ENCODE results near the gene COPG2. TPM values are rescaled to one million over a fixed set of nuclear protein-coding genes. Genes with fewer than 3 reads are reported as not detected.
A peak's percentile ranks its signal among the peaks of the same experiment; 100 is the strongest.

COPG2 gene
- total and polyA plus RNA-seq, 2 of the 4 experiments (the other 2 are of a cell fraction), result 18.1 to 50.0 TPM

- dilution Hi-C loops (cut with HindIII; ENCODE audit: low sequenced_read_pairs, unreplicated experiment) (no loop called here), intact Hi-C loops (cut with micrococcal nuclease) (loop anchor here (5.0 to 10.0 kb wide), 2 partner anchors 62 to 140 kb away; no protein-coding TSS in a partner anchor), in situ Hi-C loops (cut with MboI; ENCODE audit: low sequenced_read_pairs) (no loop called here)
- H3K4me2 ChIP-seq (ENCODE audit: low read depth, low read length), result peak overlapping the region; percentile 32
- H2AK5ac ChIP-seq (ENCODE audit: low read depth, low read length), result no peak overlapping the region
- H4K5ac ChIP-seq (ENCODE audit: low read depth, low read length), result no peak overlapping the region
- H4K91ac ChIP-seq (ENCODE audit: insufficient read depth, low read depth, low read length), result no peak overlapping the region
- no peak overlapping the region for H4K8ac ChIP-seq (ENCODE audit: low read depth in 2 of 2, low read length in 2 of 2)
- no peak overlapping the region for H2BK5ac ChIP-seq (ENCODE audit: low read depth, low read length, poor library complexity, severe bottlenecking)
- no peak for DNase-seq
- 0 out of 2 replicates have a peak overlapping the region, but pooled peaks have one; percentile 25 for H3K18ac ChIP-seq (ENCODE audit: low read depth, low read length)
- no peaks in the 10 kb centered on the region for H4K20me1 ChIP-seq (ENCODE audit: insufficient read depth, low read length)
- peaks cover 8% of the 10 kb centered on the region for H3K36me3 ChIP-seq (ENCODE audit: control insufficient read depth, insufficient read depth, low read length)
- no peak overlapping the region for H3K56ac ChIP-seq (ENCODE audit: extremely low read depth, insufficient read depth, low read length)
- H3K14ac ChIP-seq (replicated peaks; ENCODE audit: low read depth, low read length), result no peak overlapping the region
- no peak for ATAC-seq (ENCODE audit: low read depth)
- no peak overlapping the region for H2AFZ ChIP-seq (replicated peaks; ENCODE audit: low read length, poor library complexity)
- no peak overlapping the region for H3K23ac ChIP-seq (ENCODE audit: low read depth, low read length)
- ChIA-PET CTCF (no interaction called here), POLR2A (ENCODE audit: unreplicated experiment) (interaction anchor here (1.0 kb wide), 1 partner anchor 129 kb away, joined by 3 read pairs; no protein-coding TSS in a partner anchor)
- H3K4me3 ChIP-seq (ENCODE audit: insufficient read depth, low read depth, low read length), result peak overlapping the region; percentile 71
- no TSS peak for BruUV-seq (replicated peaks)
- no peak overlapping the region for H2BK20ac ChIP-seq (ENCODE audit: low read depth, low read length)
- H3K27me3 ChIP-seq (ENCODE audit: control insufficient read depth, insufficient read depth, low read length), result no peaks in the 10 kb centered on the region
- H3K9me3 ChIP-seq (ENCODE audit: control insufficient read depth, insufficient read depth, low read length), result no peaks in the 10 kb centered on the region
- H2AK9ac ChIP-seq (replicated peaks; ENCODE audit: low read depth, low read length, poor library complexity), result no peak overlapping the region
- no peak overlapping the region for H3K9ac ChIP-seq (ENCODE audit: low read depth, low read length)
- H3K79me1 ChIP-seq (ENCODE audit: low read depth in 1 of 2, low read length in 2 of 2), result peaks cover 0 to 3% of the 10 kb centered on the region in 2 experiments; a peak in 1 of 4 replicates
- no peak for TF ChIP-seq CEBPB (IDR thresholded peaks at IDR 0.05; ENCODE audit: low read depth, low read length)
- no peak for TF ChIP-seq POLR2A (IDR thresholded peaks at IDR 0.05; ENCODE audit: low read depth, low read length)
- TF ChIP-seq MXI1 (IDR thresholded peaks at IDR 0.05; ENCODE audit: borderline replicate concordance, low read depth, low read length), result no peak
- no peak for TF ChIP-seq NFE2L2 (IDR thresholded peaks at IDR 0.05; ENCODE audit: low read depth, low read length)
- TF ChIP-seq RFX5 (IDR thresholded peaks at IDR 0.05; ENCODE audit: low read depth, low read length), result no peak
- TF ChIP-seq MAFK (IDR thresholded peaks at IDR 0.05; ENCODE audit: low read depth, low read length), result no peak
- no peak for TF ChIP-seq FOS (IDR thresholded peaks at IDR 0.05; ENCODE audit: low read depth, low read length)
- TF ChIP-seq RCOR1 (IDR thresholded peaks at IDR 0.05; ENCODE audit: insufficient replicate concordance, low read length), result no peak
- no peak for TF ChIP-seq MAZ (IDR thresholded peaks at IDR 0.05; ENCODE audit: borderline replicate concordance, low read depth, low read length)
- TF ChIP-seq BHLHE40 (IDR thresholded peaks at IDR 0.05; ENCODE audit: low read depth, low read length), result no peak
- TF ChIP-seq CHD1 (IDR thresholded peaks at IDR 0.05; ENCODE audit: low read depth, low read length), result no peak
- no peak for TF ChIP-seq USF2 (IDR thresholded peaks at IDR 0.05; ENCODE audit: low read depth, low read length)
- no peaks in the 10 kb centered on the region for H3K9me1 ChIP-seq (ENCODE audit: insufficient read depth, low read length)
- no CpG with 5 or more reads among the region's 2 CpGs for WGBS, 2 experiments (ENCODE audit: extremely low coverage in 2 of 2, insufficient read length in 1 of 2)
- H3K4ac ChIP-seq (ENCODE audit: low read depth, low read length), result no peak overlapping the region
- H2BK120ac ChIP-seq (ENCODE audit: low read depth, low read length), result no peak overlapping the region
- no peak overlapping the region for H2BK15ac ChIP-seq (ENCODE audit: low read depth, low read length)
- peaks cover 8% of the 10 kb centered on the region for H3K4me1 ChIP-seq (ENCODE audit: control insufficient read depth, insufficient read depth, low read length)
- no peak overlapping the region for H3K27ac ChIP-seq (ENCODE audit: insufficient read depth, low read length)
These were observed 174.1 kb downstream of the COPG2 start for GRCh38 chr7:130494431-130494858.
